Measurements from ENCODE around the gene PCDHA10.
"Not testable (repeated sequence)": the region's sequence is repeated elsewhere in the genome, so short reads cannot be mapped to it uniquely, and the experiment has no call there.

PCDHA10 gene

DNA sequence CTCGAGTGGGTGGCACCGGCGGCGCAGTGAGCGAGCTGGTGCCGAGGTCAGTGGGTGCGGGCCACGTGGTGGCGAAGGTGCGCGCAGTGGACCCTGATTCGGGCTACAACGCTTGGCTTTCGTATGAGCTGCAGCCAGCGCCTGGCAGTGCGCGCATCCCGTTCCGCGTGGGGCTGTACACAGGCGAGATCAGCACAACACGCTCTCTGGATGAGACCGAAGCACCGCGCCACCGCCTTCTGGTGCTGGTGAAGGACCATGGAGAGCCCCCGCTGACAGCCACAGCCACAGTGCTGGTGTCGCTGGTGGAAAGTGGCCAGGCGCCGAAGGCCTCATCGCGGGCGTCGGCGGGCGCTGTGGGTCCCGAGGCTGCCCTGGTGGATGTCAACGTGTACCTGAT lies 32.2 kb upstream of the PCDHA10 start:
- H3K27ac ChIP-seq = no peak overlapping the region
- no peak overlapping the region for H3K9ac ChIP-seq
- H3K27me3 ChIP-seq = no peaks in the 10 kb centered on the region
- no peak overlapping the region for H3K4me3 ChIP-seq
- H3K4me1 ChIP-seq = no peaks in the 10 kb centered on the region
- H3K9me3 ChIP-seq (replicated peaks in 1 of 11) = peaks cover 36 to 50% (median 41%) of the 10 kb centered on the region in 11 experiments
- H3K4me2 ChIP-seq = no peak overlapping the region
- no peaks in the 10 kb centered on the region for H4K20me1 ChIP-seq
- no peaks in the 10 kb centered on the region for H3K36me3 ChIP-seq
- no peak for TF ChIP-seq Cebpa-rat (IDR thresholded peaks at IDR 0.05)

DNA sequence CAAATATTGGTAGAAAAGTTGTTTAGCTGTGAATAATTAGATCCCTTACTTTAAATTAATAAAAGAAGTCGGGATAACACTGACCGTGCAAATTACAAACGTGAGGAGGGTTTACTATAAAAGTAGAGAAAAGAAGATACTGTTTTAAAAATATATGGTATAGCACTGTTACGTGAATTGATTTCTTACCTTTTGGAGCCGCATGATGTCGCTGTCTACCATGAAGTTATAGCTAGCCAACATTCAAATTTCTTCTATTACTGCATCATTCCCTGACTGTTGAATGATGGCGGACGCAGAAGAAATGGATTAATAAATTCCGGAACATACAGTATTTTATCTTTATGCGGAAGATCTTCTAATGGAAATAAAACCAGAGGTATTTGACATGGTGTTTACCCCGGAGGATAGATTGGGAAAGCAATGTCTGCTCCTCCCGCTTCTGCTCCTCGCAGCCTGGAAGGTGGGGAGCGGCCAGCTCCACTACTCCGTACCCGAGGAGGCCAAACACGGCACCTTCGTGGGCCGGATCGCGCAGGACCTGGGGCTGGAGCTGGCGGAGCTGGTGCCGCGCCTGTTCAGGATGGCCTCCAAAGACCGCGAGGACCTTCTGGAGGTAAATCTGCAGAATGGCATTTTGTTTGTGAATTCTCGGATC lies 27.9 kb upstream of the PCDHA10 start, which contains the start of gene PCDHA6:
Gene PCDHA6 (plus strand): TSS at position 257 of the 658 bp plus-strand sequence. CDS start 132 bp downstream, at position 389.
- no peaks in the 10 kb centered on the region for H3K27me3 ChIP-seq
- peaks cover 37 to 54% (median 43%) of the 10 kb centered on the region in 11 experiments for H3K9me3 ChIP-seq (replicated peaks in 1 of 11)
- no peak for TF ChIP-seq Cebpa-rat (IDR thresholded peaks at IDR 0.05)
- H3K27ac ChIP-seq = no peak within 1 kb of the TSS
- no peak within 1 kb of the TSS for H3K4me3 ChIP-seq
- H3K4me2 ChIP-seq = no peak within 1 kb of the TSS
- H4K20me1 ChIP-seq = no peaks in the 10 kb centered on the region
- no peaks in the 10 kb centered on the region for H3K4me1 ChIP-seq
- H3K36me3 ChIP-seq = no peaks in the 10 kb centered on the region
- H3K9ac ChIP-seq = no peak within 1 kb of the TSS

- H4K20me1 ChIP-seq = no peaks in the 10 kb centered on the region
- H3K9me3 ChIP-seq (replicated peaks in 1 of 11) = peaks cover 31 to 49% (median 38%) of the 10 kb centered on the region in 11 experiments
- no peaks in the 10 kb centered on the region for H3K4me1 ChIP-seq
- no peak overlapping the region for H3K4me2 ChIP-seq
- no peak for TF ChIP-seq Cebpa-rat (IDR thresholded peaks at IDR 0.05)
- H3K36me3 ChIP-seq = no peaks in the 10 kb centered on the region
- no peak overlapping the region for H3K9ac ChIP-seq
- no peak overlapping the region for H3K4me3 ChIP-seq
- no peaks in the 10 kb centered on the region for H3K27me3 ChIP-seq
- H3K27ac ChIP-seq = no peak overlapping the region
Observed at GRCh38 chr5:140828362-140828737, 27.3 kb upstream of the PCDHA10 start.

GRCh38 chr5:140829511-140830501 lies 25.9 kb upstream of the PCDHA10 start:
- H3K4me3 ChIP-seq, H3K4me2 ChIP-seq, H3K27me3 ChIP-seq, H3K27ac ChIP-seq, H4K20me1 ChIP-seq, H3K9ac ChIP-seq, H3K4me1 ChIP-seq, H3K36me3 ChIP-seq: not testable (repeated sequence)
- peaks cover 29 to 43% (median 33%) of the 10 kb centered on the region in 11 experiments for H3K9me3 ChIP-seq (replicated peaks in 1 of 11)

DNA sequence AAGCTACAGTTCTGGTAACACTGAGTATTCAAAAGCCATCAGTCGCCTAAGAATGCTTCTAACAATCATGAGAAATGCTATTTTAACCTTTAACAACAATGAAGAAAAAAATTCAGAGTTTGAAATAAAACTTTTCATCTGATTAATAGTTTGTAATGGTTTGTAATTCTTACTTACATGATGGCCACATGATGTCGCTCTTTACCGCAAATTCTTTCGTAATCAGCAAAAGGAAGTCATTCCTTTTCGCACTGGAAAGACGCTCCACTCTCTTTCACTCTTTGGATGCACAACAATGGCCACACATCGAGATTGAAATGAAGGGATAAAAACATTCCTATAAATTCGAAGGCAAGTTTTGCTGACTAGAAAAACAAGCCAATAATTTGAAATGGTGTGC lies 21.7 kb upstream of the PCDHA10 start, which contains the start of gene PCDHA7:
Gene PCDHA7 (plus strand): TSS at position 277 of the 400 bp plus-strand sequence. CDS start 115 bp downstream, at position 392.
- H3K4me3 ChIP-seq = no peak within 1 kb of the TSS
- no peaks in the 10 kb centered on the region for H3K27me3 ChIP-seq
- no peak within 1 kb of the TSS for H3K9ac ChIP-seq

GRCh38 chr5:140834439-140835008 lies 21.2 kb upstream of the PCDHA10 start:
- H3K4me2 ChIP-seq, H3K4me3 ChIP-seq, H4K20me1 ChIP-seq, H3K27ac ChIP-seq, H3K36me3 ChIP-seq, H3K9ac ChIP-seq, H3K27me3 ChIP-seq, H3K4me1 ChIP-seq: not testable (repeated sequence)
- H3K9me3 ChIP-seq (replicated peaks in 1 of 11) = peaks cover 28 to 33% (median 31%) of the 10 kb centered on the region in 11 experiments

More for the DNA sequence above, 21.7 kb upstream of the PCDHA10 start, which contains the start of gene PCDHA7:
- peaks cover 33 to 39% (median 36%) of the 10 kb centered on the region in 11 experiments for H3K9me3 ChIP-seq (replicated peaks in 1 of 11)
- no peaks in the 10 kb centered on the region for H4K20me1 ChIP-seq
- no peak for TF ChIP-seq Cebpa-rat (IDR thresholded peaks at IDR 0.05)
- H3K27ac ChIP-seq = no peak within 1 kb of the TSS
- no peaks in the 10 kb centered on the region for H3K4me1 ChIP-seq
- H3K36me3 ChIP-seq = no peaks in the 10 kb centered on the region
- H3K4me2 ChIP-seq = no peak within 1 kb of the TSS; a peak in 1 of 22 replicates

DNA sequence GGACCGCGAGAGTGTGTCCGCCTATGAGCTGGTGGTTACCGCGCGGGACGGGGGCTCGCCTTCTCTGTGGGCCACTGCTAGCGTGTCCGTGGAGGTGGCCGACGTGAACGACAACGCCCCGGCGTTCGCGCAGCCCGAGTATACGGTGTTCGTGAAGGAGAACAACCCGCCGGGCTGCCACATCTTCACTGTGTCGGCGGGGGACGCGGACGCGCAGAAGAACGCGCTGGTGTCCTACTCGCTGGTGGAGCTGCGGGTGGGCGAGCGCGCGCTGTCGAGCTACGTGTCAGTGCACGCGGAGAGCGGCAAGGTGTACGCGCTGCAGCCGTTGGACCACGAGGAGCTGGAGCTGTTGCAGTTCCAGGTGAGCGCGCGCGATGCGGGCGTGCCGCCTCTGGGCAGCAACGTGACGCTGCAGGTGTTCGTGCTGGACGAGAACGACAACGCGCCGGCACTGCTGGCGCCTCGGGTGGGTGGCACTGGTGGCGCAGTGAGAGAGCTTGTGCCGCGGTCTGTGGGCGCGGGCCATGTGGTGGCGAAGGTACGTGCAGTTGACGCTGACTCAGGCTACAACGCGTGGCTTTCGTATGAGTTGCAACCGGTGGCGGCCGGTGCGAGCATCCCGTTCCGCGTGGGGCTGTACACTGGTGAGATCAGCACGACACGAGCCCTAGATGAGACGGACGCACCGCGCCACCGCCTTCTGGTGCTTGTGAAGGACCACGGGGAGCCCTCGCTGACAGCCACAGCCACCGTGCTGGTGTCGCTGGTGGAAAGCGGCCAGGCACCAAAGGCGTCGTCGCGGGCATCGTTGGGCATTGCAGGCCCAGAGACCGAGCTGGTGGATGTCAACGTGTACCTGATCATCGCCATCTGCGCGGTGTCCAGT lies 19.8 kb upstream of the PCDHA10 start:
- no peak for TF ChIP-seq Cebpa-rat (IDR thresholded peaks at IDR 0.05)
- no peaks in the 10 kb centered on the region for H3K27me3 ChIP-seq

GRCh38 chr5:140840978-140841962 lies 14.4 kb upstream of the PCDHA10 start, which contains the start of gene PCDHA8:
TSS of gene PCDHA8 (plus strand) at chr5:140841187. CDS start at chr5:140841322, 135 bp downstream.
- Histone ChIP-seq H3K36me3 (no peaks in the 10 kb centered on the region), H3K4me1 (no peaks in the 10 kb centered on the region), H3K4me2 (no peak within 1 kb of the TSS), H3K27ac (no peak within 1 kb of the TSS), H4K20me1 (no peaks in the 10 kb centered on the region), H3K27me3 (no peaks in the 10 kb centered on the region), H3K4me3 (no peak within 1 kb of the TSS), H3K9ac (no peak within 1 kb of the TSS), H3K9me3 (replicated peaks in 1 of 11) (peaks cover 18 to 38% (median 27%) of the 10 kb centered on the region in 11 experiments)
- no peak for TF ChIP-seq Cebpa-rat (IDR thresholded peaks at IDR 0.05)

More for the DNA sequence above, 19.8 kb upstream of the PCDHA10 start:
- Histone ChIP-seq H3K4me2 (no peak overlapping the region), H3K27ac (no peak overlapping the region), H3K4me3 (no peak overlapping the region), H3K36me3 (no peaks in the 10 kb centered on the region), H4K20me1 (no peaks in the 10 kb centered on the region), H3K4me1 (no peaks in the 10 kb centered on the region), H3K9ac (no peak overlapping the region), H3K9me3 (replicated peaks in 1 of 11) (peaks cover 20 to 24% (median 23%) of the 10 kb centered on the region in 11 experiments)

Data from BLaER1 treated with 17β-estradiol and CSF1 and Interleukin-3, amounts not matched to agents 10 nM and 100 nM (cell line).